ENCODE data around the gene RAMP1.

The RAMP1 gene

GRCh38 chr2:237875256-237876060, 16.0 kb downstream of the RAMP1 start:
- no peak for DNase-seq (ENCODE audit: low read depth)
- no peak overlapping the region for H3K4me3 ChIP-seq (ENCODE audit: low read depth, low read length)

- H3K4me3 ChIP-seq (ENCODE audit: low read depth, low read length), result no peak overlapping the region
- no peak for DNase-seq (ENCODE audit: low read depth)
Observed at GRCh38 chr2:237876061-237876526, 16.7 kb downstream of the RAMP1 start.

GRCh38 chr2:237876532-237876931, 17.1 kb downstream of the RAMP1 start:
- no peak for DNase-seq (ENCODE audit: low read depth)
- H3K4me3 ChIP-seq (ENCODE audit: low read depth, low read length), result no peak overlapping the region

GRCh38 chr2:237876951-237877491, 17.6 kb downstream of the RAMP1 start:
- H3K4me3 ChIP-seq (ENCODE audit: low read depth, low read length), result no peak overlapping the region
- no peak for DNase-seq (ENCODE audit: low read depth)

GRCh38 chr2:237877576-237878307, 18.3 kb downstream of the RAMP1 start:
- no peak overlapping the region for H3K4me3 ChIP-seq (ENCODE audit: low read depth, low read length)
- no peak for DNase-seq (ENCODE audit: low read depth)

- H3K4me3 ChIP-seq (ENCODE audit: low read depth, low read length), result no peak overlapping the region
- no peak for DNase-seq (ENCODE audit: low read depth)
Observed at GRCh38 chr2:237878321-237879057, 19.1 kb downstream of the RAMP1 start.

- no peak overlapping the region for H3K4me3 ChIP-seq (ENCODE audit: low read depth, low read length)
- peak; percentile 82 for DNase-seq (ENCODE audit: low read depth)
Observed at GRCh38 chr2:237879058-237879430, 19.6 kb downstream of the RAMP1 start.

GRCh38 chr2:237879991-237880560, 20.7 kb downstream of the RAMP1 start:
- no peak overlapping the region for H3K4me3 ChIP-seq (ENCODE audit: low read depth, low read length)
- no peak for DNase-seq (ENCODE audit: low read depth)

- no peak for DNase-seq (ENCODE audit: low read depth)
- H3K4me3 ChIP-seq (ENCODE audit: low read depth, low read length), result no peak overlapping the region
Observed at GRCh38 chr2:237882510-237883481, 23.4 kb downstream of the RAMP1 start.

GRCh38 chr2:237883951-237884446, 24.6 kb downstream of the RAMP1 start:
- no peak overlapping the region for H3K4me3 ChIP-seq (ENCODE audit: low read depth, low read length)
- no peak for DNase-seq (ENCODE audit: low read depth)

- H3K4me3 ChIP-seq (ENCODE audit: low read depth, low read length), result no peak overlapping the region
- no peak for DNase-seq (ENCODE audit: low read depth)
Observed at GRCh38 chr2:237884681-237885080, 25.3 kb downstream of the RAMP1 start.

- no peak overlapping the region for H3K4me3 ChIP-seq (ENCODE audit: low read depth, low read length)
- no peak for DNase-seq (ENCODE audit: low read depth)
Observed at GRCh38 chr2:237885111-237885930, 25.9 kb downstream of the RAMP1 start.

- no peak for DNase-seq (ENCODE audit: low read depth)
Observed at GRCh38 chr2:237885931-237886684, 26.7 kb downstream of the RAMP1 start.

GRCh38 chr2:237886685-237887481, 27.5 kb downstream of the RAMP1 start:
- no peak overlapping the region for H3K4me3 ChIP-seq (ENCODE audit: low read depth, low read length)
- peak; percentile 95 for DNase-seq (ENCODE audit: low read depth)

More at GRCh38 chr2:237885931-237886684, 26.7 kb downstream of the RAMP1 start:
- H3K4me3 ChIP-seq (ENCODE audit: low read depth, low read length), result no peak overlapping the region

GRCh38 chr2:237888389-237888788, 29.0 kb downstream of the RAMP1 start:
- DNase-seq (ENCODE audit: low read depth), result no peak

GRCh38 chr2:237889016-237889415, 29.6 kb downstream of the RAMP1 start:
- DNase-seq (ENCODE audit: low read depth), result no peak
- H3K4me3 ChIP-seq (ENCODE audit: low read depth, low read length), result no peak overlapping the region

More at GRCh38 chr2:237888389-237888788, 29.0 kb downstream of the RAMP1 start:
- H3K4me3 ChIP-seq (ENCODE audit: low read depth, low read length), result no peak overlapping the region
